ENCODE data around the gene BMPR1B. TPM values are rescaled to one million over a fixed set of nuclear protein-coding genes. Genes with fewer than 3 reads are reported as not detected.

Gene BMPR1B
- total RNA-seq, 1 experiment from 2014 or later = not detected

DNA sequence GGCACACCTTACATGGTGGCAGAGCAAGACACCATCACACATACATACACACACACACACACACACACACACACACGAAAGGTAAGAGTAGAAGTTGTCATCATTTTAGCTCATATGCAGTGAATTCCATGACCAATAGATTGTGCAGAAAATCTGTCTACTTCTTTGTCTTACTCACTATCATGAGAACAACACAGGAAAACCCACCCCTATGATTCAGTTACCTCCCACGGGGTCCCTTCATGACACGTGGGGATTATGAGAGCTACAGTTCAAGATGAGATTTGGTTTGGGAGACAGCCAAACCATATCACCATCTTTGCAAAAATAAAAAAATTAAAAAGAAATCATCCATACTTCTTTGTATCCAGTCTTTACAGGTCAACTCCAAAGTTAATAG is 221.1 kb downstream of the BMPR1B start:
- no peak overlapping the region for H3K4me3 ChIP-seq (replicated peaks in 1 of 2; ENCODE audit: low read depth in 1 of 2, low read length in 2 of 2)
- H3K9me2 ChIP-seq (ENCODE audit: insufficient read depth) = no peaks in the 10 kb centered on the region
- intact Hi-C loops (cut with micrococcal nuclease) = no loop called here
- H3K79me2 ChIP-seq (ENCODE audit: insufficient read depth, low read length) = no peaks in the 10 kb centered on the region
- no peaks in the 10 kb centered on the region for H4K20me1 ChIP-seq (ENCODE audit: insufficient read depth)
- POLR2A ChIA-PET = no interaction called here
- RAD21 ChIA-PET (ENCODE audit: low non-redundant PET in 1 of 2, low total read pairs in 2 of 2, uncharacterized antibody in 2 of 2, unreplicated experiment in 2 of 2) = no interaction called here
- no peaks in the 10 kb centered on the region for H3K27me3 ChIP-seq (ENCODE audit: insufficient read depth, low read length)
- H3K4me1 ChIP-seq (ENCODE audit: control insufficient read depth in 1 of 2, insufficient read depth in 2 of 2, low read length in 2 of 2) = no peaks in the 10 kb centered on the region
- no peak for DNase-seq (ENCODE audit: low read depth, low spot score)
- no peak overlapping the region for H3K9ac ChIP-seq (ENCODE audit: low read length)
- H3K27ac ChIP-seq (ENCODE audit: low read depth, low read length) = no peak overlapping the region
- H3K36me3 ChIP-seq (ENCODE audit: control insufficient read depth in 1 of 2, insufficient read depth in 2 of 2, low read length in 2 of 2) = no peaks in the 10 kb centered on the region
- no peak for ATAC-seq
- H3K4me2 ChIP-seq (ENCODE audit: low read length) = no peak overlapping the region
- no peak overlapping the region for H2AFZ ChIP-seq (ENCODE audit: low read depth, low read length, poor library complexity, severe bottlenecking)
- no peaks in the 10 kb centered on the region for H3K9me3 ChIP-seq (ENCODE audit: control insufficient read depth in 1 of 2, insufficient read depth in 1 of 2, low read depth in 1 of 2, low read length in 2 of 2)
- BruUV-seq (replicated peaks) = no TSS peak
- TF ChIP-seq, protein P1, sequence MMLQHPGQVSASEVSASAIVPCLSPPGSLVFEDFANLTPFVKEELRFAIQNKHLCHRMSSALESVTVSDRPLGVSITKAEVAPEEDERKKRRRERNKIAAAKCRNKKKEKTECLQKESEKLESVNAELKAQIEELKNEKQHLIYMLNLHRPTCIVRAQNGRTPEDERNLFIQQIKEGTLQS (IDR thresholded peaks at IDR 0.05) = no peak
- CTCF ChIA-PET = no interaction called here

DNA sequence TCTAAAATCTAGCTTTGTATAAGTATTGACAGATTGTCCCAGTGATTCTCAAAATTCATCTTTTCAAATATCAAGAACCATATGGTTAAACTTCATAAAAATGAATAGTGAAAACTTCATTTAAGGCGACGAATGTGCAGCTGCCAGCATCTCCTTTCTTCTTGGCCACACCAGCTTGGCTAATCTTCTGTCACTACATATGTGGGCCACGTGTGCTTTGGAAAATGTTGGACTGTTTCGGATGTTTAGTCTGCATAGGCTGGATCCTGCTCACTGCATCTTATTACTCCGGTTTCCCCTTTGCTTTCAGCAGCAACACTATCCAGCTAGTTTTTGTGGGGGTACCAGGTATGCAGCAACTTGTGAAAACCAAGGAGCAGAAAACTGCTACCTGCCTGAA is 221.9 kb downstream of the BMPR1B start:
- Histone ChIP-seq H3K79me2 (ENCODE audit: insufficient read depth, low read length) (no peaks in the 10 kb centered on the region), H3K9me3 (ENCODE audit: control insufficient read depth in 1 of 2, insufficient read depth in 1 of 2, low read depth in 1 of 2, low read length in 2 of 2) (no peaks in the 10 kb centered on the region), H3K4me1 (ENCODE audit: control insufficient read depth in 1 of 2, insufficient read depth in 2 of 2, low read length in 2 of 2) (no peaks in the 10 kb centered on the region), H3K4me3 (replicated peaks in 1 of 2; ENCODE audit: low read depth in 1 of 2, low read length in 2 of 2) (no peak overlapping the region), H3K27ac (ENCODE audit: low read depth, low read length) (no peak overlapping the region), H3K4me2 (ENCODE audit: low read length) (no peak overlapping the region), H3K36me3 (ENCODE audit: control insufficient read depth in 1 of 2, insufficient read depth in 2 of 2, low read length in 2 of 2) (no peaks in the 10 kb centered on the region), H3K9ac (ENCODE audit: low read length) (no peak overlapping the region), H3K9me2 (ENCODE audit: insufficient read depth) (no peaks in the 10 kb centered on the region), H4K20me1 (ENCODE audit: insufficient read depth) (no peaks in the 10 kb centered on the region), H3K27me3 (ENCODE audit: insufficient read depth, low read length) (no peaks in the 10 kb centered on the region), H2AFZ (ENCODE audit: low read depth, low read length, poor library complexity, severe bottlenecking) (no peak overlapping the region)
- intact Hi-C loops (cut with micrococcal nuclease) = no loop called here
- ChIA-PET RAD21 (ENCODE audit: low non-redundant PET in 1 of 2, low total read pairs in 2 of 2, uncharacterized antibody in 2 of 2, unreplicated experiment in 2 of 2) (no interaction called here), POLR2A (no interaction called here), CTCF (no interaction called here)
- no peak for TF ChIP-seq POLR2AphosphoS5 (IDR thresholded peaks at IDR 0.05; ENCODE audit: low read depth, low read length)
- BruUV-seq (replicated peaks) = no TSS peak
- DNase-seq (ENCODE audit: low read depth, low spot score) = no peak
- ATAC-seq = no peak

Measured in HCT116 (cell line).